Vagina (tissue), 2 donors: ENCODE data around the gene COQ3. TPM values are rescaled to one million over a fixed set of nuclear protein-coding genes. Genes with fewer than 3 reads are reported as not detected.

Source experiments
- DNase-seq, 2 donors: peaks; one replicate each; pipeline ENCODE4 v3.0.0-alpha.2; 2017; ENCODE audit errors: extremely low spot score in 2 of 2
- H3K27ac ChIP-seq: fragments of 200-600 bp; sonication (generic); one replicate; pipeline ENCODE4 v1.5.1; 2019
- H3K27me3 ChIP-seq: fragments of 200-600 bp; sonication (generic); one replicate; pipeline ENCODE4 v1.5.1; 2019
- H3K36me3 ChIP-seq, 2 donors: fragments of 200-600 bp; sonication (generic); one replicate each; pipeline ENCODE4 v1.5.1; 2017 to 2019
- H3K4me1 ChIP-seq: fragments of 200-600 bp; sonication (generic); one replicate; pipeline ENCODE4 v1.5.1; 2019
- H3K4me3 ChIP-seq, 2 donors: fragments of 200-600 bp; sonication (generic); 1 replicate in 1 of 2; 2 replicates in 1 of 2; pipeline ENCODE4 v1.5.1; 2016 to 2019
- H3K9me3 ChIP-seq: fragments of 200-600 bp; sonication (generic); one replicate; pipeline ENCODE4 v1.5.1; 2019
- POLR2A ChIP-seq, 2 donors: fragments of 450-650 bp; IDR thresholded peaks; one replicate each; pipeline ENCODE4 v1.6.1; 2017; ENCODE audit warnings: antibody characterized with exemption in 2 of 2, mild to moderate bottlenecking in 2 of 2, moderate library complexity in 2 of 2
- POLR2AphosphoS5 ChIP-seq, 2 donors: sonication (generic); formaldehyde crosslinking; IDR thresholded peaks; one replicate each; pipeline ENCODE4 v1.9.0; 2017; ENCODE audit warnings: antibody characterized with exemption in 2 of 2, mild to moderate bottlenecking in 2 of 2, low read depth in 1 of 2; ENCODE audit not compliant: insufficient read depth in 1 of 2
- intact Hi-C: fragments of 100-400 bp; cut with DNase I; formaldehyde crosslinking; loops from one replicate; pipeline ENCODE4 v1.15.1; 2023
- total RNA-seq: library from RNA; depleted of rRNA; stranded (reverse); fragments of >200 nt; gene quantifications from one replicate; pipeline ENCODE4 v1.2.3, GENCODE V29; 2016
- TF ChIP-seq, protein P1 (sequence below), 3 experiments: fragments of 450-650 bp in 2 of 3; fragments of 200-600 bp in 1 of 3; sonication (generic) in 1 of 3; IDR thresholded peaks; one replicate each; pipeline ENCODE4 v1.5.1; 2017 to 2019; ENCODE audit warnings: antibody characterized with exemption in 3 of 3, mild to moderate bottlenecking in 2 of 3, moderate library complexity in 2 of 3

Gene COQ3
- total RNA-seq, 1 donor from 2014 or later = 3.7 TPM

- no peaks in the 10 kb centered on the region for H3K9me3 ChIP-seq
- no peak for TF ChIP-seq POLR2AphosphoS5 (IDR thresholded peaks at IDR 0.05; ENCODE audit: insufficient read depth in 1 of 2, low read depth in 1 of 2)
- TF ChIP-seq POLR2A (IDR thresholded peaks at IDR 0.05) = no peak
- TF ChIP-seq, protein P1, sequence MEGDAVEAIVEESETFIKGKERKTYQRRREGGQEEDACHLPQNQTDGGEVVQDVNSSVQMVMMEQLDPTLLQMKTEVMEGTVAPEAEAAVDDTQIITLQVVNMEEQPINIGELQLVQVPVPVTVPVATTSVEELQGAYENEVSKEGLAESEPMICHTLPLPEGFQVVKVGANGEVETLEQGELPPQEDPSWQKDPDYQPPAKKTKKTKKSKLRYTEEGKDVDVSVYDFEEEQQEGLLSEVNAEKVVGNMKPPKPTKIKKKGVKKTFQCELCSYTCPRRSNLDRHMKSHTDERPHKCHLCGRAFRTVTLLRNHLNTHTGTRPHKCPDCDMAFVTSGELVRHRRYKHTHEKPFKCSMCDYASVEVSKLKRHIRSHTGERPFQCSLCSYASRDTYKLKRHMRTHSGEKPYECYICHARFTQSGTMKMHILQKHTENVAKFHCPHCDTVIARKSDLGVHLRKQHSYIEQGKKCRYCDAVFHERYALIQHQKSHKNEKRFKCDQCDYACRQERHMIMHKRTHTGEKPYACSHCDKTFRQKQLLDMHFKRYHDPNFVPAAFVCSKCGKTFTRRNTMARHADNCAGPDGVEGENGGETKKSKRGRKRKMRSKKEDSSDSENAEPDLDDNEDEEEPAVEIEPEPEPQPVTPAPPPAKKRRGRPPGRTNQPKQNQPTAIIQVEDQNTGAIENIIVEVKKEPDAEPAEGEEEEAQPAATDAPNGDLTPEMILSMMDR (IDR thresholded peaks at IDR 0.05) = no peak
- H3K27me3 ChIP-seq = no peaks in the 10 kb centered on the region
- intact Hi-C loops = no loop called here
- H3K4me3 ChIP-seq = no peak overlapping the region
- no peak overlapping the region for H3K27ac ChIP-seq
- peaks cover 5% of the 10 kb centered on the region for H3K4me1 ChIP-seq
- no peaks in the 10 kb centered on the region for H3K36me3 ChIP-seq
- no peak for DNase-seq
Observed at GRCh38 chr6:99354983-99355382, 39.0 kb downstream of the COQ3 start.

DNA sequence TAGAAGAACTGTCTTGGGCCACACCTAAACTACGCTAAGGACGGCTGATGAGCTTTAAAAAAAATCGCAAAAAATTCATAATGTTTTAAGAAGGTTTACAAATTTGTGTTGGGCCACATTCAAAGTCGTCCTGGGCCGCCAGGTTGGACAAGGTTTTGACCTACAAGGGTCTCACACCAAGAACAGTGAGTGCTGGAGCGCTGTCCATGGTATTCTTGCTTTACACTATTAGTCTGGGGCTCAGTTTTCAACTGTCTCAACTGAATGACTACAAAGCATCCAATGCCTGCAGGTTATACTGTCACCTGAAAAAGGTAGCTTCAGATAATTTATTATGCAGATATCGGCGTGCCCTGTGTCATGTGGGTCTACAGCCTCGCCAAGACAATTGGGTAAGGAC is 40.9 kb downstream of the COQ3 start:
- intact Hi-C loops = no loop called here
- no peaks in the 10 kb centered on the region for H3K9me3 ChIP-seq
- H3K27ac ChIP-seq = no peak overlapping the region
- H3K36me3 ChIP-seq = no peaks in the 10 kb centered on the region
- H3K27me3 ChIP-seq = no peaks in the 10 kb centered on the region
- H3K4me1 ChIP-seq = peaks cover 14% of the 10 kb centered on the region
- TF ChIP-seq, protein P1 (IDR thresholded peaks at IDR 0.05) = no peak
- TF ChIP-seq POLR2AphosphoS5 (IDR thresholded peaks at IDR 0.05; ENCODE audit: insufficient read depth in 1 of 2, low read depth in 1 of 2) = no peak
- no peak for DNase-seq
- no peak overlapping the region for H3K4me3 ChIP-seq

DNA sequence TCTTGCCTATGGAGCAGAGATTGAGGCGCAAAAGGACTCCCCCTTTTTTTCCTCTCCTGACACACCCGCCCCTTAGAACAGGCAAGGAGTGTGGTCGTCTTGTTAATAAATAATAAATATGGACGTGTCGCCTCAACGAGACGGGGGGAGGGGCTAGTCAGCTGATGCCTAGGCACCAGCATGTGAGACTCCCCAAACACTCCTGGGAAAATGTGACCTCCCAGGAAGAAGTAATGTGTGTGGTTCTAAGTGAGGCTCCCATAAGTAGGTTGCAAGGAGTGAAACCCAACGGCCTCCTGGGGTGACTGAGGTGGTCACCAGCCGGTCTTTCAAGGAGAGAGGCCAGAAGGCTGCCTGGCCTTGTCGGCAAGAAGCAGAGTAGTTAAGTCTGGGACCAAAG is 43.4 kb downstream of the COQ3 start:
- no peaks in the 10 kb centered on the region for H3K36me3 ChIP-seq
- DNase-seq = no peak
- H3K27ac ChIP-seq = no peak overlapping the region
- TF ChIP-seq POLR2A (IDR thresholded peaks at IDR 0.05) (no peak), POLR2AphosphoS5 (IDR thresholded peaks at IDR 0.05; ENCODE audit: insufficient read depth in 1 of 2, low read depth in 1 of 2) (no peak)
- TF ChIP-seq, protein P1 (IDR thresholded peaks at IDR 0.05) = no peak
- H3K4me1 ChIP-seq = peaks cover 14% of the 10 kb centered on the region
- H3K27me3 ChIP-seq = no peaks in the 10 kb centered on the region
- no peaks in the 10 kb centered on the region for H3K9me3 ChIP-seq
- H3K4me3 ChIP-seq = peak overlapping the region in 1 of 2 donors; percentile 63
- intact Hi-C loops = no loop called here

DNA sequence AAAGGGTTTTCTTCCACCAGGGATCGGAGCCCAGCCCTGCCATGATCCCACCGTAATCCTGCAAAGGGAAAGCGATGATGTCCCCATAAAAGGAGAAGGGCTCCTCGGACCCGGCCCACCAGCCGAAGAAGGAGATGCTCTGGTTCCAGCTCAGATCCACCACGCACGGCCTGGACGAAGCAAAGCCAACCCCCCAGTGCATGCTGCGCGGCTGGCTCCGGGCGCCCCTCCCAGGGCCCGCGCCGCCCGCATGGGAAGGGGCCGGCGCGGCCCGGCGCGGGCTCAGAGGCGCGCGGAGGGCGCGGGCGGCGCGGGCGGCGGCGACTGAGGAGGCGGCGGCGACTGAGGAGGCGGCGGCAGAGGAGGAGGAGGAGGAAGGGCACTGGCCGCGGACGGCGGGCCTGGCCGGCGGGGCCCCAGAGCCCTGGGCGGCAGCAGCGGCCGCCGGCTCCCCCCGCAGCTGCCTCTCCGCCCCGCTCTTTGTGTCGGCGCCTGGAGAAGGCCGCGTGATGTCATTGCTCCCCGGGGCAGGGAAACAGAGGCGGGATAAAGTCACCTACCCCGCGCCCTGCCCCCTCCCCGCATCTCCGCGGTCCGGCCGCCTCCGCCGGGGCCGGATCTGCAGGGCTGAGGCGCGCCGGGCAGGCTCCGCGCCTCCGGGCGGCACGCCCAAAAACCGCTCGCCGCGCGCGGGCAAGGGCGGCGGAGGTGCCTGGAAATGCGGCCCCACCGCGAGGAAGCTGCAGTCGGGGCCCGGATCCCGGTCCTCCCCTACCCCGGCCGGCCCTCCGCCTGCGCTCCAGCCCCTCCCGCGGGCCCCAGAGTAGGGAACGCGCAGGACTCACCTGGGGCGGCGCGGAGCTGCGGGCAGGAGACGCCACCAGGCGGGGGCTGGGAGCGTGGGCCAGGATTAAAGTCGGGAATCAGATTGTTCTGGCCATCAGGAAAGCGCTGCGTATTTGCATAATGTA is 44.5 kb downstream of the COQ3 start, which contains the start of gene FAXC:
FAXC (minus strand) TSS at position 504 of the 971 bp plus-strand sequence; CDS start at position 202, 302 bp downstream.
- TF ChIP-seq POLR2A (IDR thresholded peaks at IDR 0.05) (no peak), POLR2AphosphoS5 (IDR thresholded peaks at IDR 0.05; ENCODE audit: insufficient read depth in 1 of 2, low read depth in 1 of 2) (no peak)
- TF ChIP-seq, protein P1 (IDR thresholded peaks at IDR 0.05) = no peak
- Histone ChIP-seq H3K4me1 (peaks cover 14% of the 10 kb centered on the region), H3K4me3 (peak within 1 kb of the TSS; percentile 63), H3K36me3 (no peaks in the 10 kb centered on the region), H3K27ac (peak within 1 kb of the TSS; percentile 53), H3K9me3 (no peaks in the 10 kb centered on the region), H3K27me3 (no peaks in the 10 kb centered on the region)
- no peak for DNase-seq
- intact Hi-C loops = no loop called here
